Stimulated activated CD8-positive, alpha-beta memory T cell treated with anti-CD3 and anti-CD28 coated beads, Interleukin-2, amount 100 ng/mL, for 1 hour (primary cell): ENCODE data around the gene GGT1.
A peak's percentile ranks its signal among the peaks of the same experiment; 100 is the strongest.
"Not testable (repeated sequence)": the region's sequence is repeated elsewhere in the genome, so short reads cannot be mapped to it uniquely, and the experiment has no call there.

Experiments used
- DNase-seq, 2 donors: peaks; one replicate each; pipeline ENCODE4 v3.0.0-alpha.2; 2020; ENCODE audit warnings: low read depth in 2 of 2

The GGT1 gene

GRCh38 chr22:24636513-24636912 is 33.5 kb downstream of the GGT1 start:
- DNase-seq: not testable (repeated sequence)

DNA sequence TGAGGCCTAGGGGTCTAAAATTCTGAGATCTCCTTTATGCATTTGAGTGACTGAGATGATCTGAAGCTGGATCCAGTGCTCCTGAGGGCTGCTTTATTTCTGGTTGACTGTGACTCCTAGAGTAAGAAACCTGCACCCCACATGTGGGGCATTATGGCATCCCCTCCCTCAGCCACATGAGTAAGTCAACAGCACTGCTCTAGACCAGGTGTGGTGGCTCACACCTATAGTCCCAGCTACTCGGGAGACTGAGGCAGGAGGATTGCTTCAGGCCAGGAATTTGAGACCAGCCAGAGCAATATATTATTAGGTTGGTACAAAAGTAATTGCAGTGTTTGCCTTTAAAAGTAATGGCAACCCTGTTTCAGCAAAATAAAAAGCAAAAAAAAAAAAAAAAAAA is 39.3 kb downstream of the GGT1 start:
- not testable (repeated sequence) for DNase-seq

GRCh38 chr22:24644409-24644808 is 41.4 kb downstream of the GGT1 start:
- not testable (repeated sequence) for DNase-seq

DNA sequence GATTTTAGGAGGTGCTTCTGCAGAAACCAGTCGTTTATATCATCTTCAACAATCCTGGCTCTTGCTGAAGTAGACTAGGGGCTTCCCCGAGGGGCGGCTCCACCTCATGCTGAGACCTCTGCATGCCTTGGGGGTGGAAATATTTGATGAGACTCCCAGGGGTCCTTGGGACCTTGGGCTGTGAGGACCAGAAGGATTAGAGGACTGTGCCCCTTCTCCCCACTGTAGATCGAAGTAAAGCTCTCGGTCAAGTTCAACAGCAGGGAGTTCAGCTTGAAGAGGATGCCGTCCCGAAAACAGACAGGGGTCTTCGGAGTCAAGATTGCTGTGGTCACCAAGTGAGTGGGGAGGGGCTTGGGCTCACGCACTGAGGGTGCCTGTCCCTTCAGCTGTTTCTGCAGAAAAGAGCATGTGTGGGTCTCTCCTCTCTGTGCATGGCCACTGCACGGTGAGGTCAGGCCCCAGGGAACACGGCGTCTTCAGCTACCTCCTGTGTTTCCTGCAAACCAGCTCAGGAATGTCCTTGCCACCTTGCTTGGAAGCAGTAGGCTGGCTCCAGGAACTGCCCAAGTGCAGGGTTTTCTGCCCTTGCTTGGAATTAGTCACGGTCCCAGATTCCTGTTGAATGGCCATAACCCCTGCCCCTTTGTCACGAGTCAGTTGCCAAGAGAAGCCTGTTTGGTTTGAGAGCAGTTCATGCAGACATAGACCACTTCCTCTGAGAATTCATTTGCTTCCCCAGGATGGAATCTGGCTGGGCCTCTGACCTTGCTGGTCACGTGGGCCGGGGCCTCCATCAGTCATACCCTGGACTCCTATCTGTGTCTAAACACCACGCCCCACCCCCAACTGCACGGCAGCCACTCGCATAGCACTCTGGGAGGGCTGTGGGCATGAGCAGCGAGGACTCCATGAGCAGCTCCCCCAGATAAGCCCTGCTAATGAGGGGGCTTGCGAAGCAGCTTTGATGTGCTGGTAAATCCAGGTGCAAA is 42.7 kb downstream of the GGT1 start:
- DNase-seq: not testable (repeated sequence)

- not testable (repeated sequence) for DNase-seq
Measured at GRCh38 chr22:24646756-24647155, 43.8 kb downstream of the GGT1 start.

DNA sequence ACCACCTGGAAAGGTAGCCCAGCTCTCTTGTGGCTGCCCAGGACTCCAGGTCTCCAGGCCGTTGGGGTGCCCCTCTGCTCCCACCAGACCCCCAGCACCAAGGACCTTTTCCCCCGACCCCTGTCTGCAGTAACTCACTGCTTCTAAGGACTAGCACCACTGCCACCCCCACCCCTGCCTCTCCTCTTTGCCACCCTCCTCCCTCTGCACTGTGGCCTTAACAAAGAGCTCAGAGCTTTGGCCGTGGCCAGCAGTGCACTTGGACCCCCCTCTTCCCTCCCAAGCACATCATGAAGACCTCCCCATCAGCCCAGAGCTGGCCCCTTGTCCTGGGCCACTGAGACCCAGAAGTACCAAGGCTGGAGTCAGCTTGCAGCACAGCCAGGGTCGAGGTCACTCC is 46.4 kb downstream of the GGT1 start:
- DNase-seq: not testable (repeated sequence)

GRCh38 chr22:24650884-24651283 is 47.9 kb downstream of the GGT1 start:
- DNase-seq: peak; percentile 8 to 26

DNA sequence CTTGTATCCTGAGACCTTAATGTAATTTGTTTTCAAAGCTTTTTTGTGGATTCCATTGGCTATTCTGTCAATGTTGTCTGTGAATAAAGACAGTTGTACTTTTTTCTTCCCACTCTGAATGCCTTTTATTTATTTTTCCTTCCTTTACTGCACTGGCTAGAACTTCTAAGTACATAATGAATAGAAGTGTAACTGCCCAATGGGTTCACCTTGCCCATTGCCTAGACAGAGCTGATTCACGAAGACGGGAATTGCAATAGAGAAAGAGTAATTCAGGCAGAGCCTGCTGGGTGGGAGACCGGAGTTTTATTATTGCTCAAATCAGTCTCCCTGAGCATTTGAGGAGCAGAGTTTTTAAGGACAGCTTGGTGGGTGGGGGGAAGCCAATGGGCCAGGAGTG is 62.4 kb downstream of the GGT1 start:
- DNase-seq: not testable (repeated sequence)

DNA sequence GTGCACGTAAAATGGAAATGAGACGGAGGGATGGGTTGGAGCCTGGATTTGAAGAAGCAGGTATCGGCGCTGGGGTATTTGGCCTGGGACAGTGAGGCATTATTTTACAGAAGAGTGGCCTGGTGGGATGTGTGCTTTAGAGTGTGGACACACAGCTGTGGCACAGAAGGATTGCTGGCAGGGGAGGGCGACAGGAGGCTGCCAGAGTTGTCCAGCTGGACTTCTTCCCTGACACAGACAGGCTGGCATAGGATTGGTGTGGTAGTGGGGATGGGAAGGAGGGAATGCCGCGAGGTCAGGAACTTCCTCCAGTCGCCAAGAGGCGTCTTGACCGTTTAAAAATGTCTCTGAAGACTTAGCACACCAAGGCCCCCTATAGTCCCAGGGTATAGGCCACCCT is 64.9 kb downstream of the GGT1 start:
- not testable (repeated sequence) for DNase-seq

GRCh38 chr22:24672532-24672931 is 69.5 kb downstream of the GGT1 start:
- DNase-seq: not testable (repeated sequence)
